Renal cortex interstitium (tissue), 11 donors: ENCODE measurements around the gene COX6B1. TPM values are rescaled to one million over a fixed set of nuclear protein-coding genes. Genes with fewer than 3 reads are reported as not detected.

ENCODE experiments used
- DNase-seq, 11 donors: peaks; one replicate each; pipeline ENCODE4 v3.0.0-alpha.2; 2013; ENCODE audit warnings: low read depth in 9 of 11, low spot score in 4 of 11; ENCODE audit errors: extremely low read depth in 1 of 11
- polyA plus RNA-seq, 3 donors: library from polyadenylated mRNA; unstranded; fragments of 120-200 nt; gene quantifications; one replicate each; pipeline ENCODE4 v1.2.1, GENCODE V29; 2013; ENCODE audit not compliant: insufficient read length in 3 of 3

COX6B1 gene
- polyA plus RNA-seq, 3 donors: 284 to 381 (median 334) TPM

DNA sequence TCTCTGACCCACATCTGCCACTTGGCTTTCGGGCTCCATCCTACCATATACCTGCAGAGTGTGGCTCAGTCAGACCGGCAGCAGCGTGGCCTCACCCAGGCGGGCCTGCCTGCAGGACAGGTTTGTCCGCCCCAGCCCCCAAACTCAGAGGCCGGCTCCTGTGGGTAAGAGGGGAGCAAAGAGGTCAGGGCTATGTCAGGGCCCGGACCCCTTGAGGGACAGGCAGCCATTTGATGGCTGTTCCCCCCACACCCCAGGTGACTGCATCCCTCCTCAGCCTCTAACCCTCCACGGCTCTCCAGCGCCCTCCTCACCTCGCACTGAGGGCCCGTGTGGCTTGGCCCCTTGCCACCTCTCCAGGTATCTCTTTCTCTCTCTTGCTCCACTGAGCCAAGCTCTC, 43.9 kb downstream of the COX6B1 start:
- DNase-seq: no peak

DNA sequence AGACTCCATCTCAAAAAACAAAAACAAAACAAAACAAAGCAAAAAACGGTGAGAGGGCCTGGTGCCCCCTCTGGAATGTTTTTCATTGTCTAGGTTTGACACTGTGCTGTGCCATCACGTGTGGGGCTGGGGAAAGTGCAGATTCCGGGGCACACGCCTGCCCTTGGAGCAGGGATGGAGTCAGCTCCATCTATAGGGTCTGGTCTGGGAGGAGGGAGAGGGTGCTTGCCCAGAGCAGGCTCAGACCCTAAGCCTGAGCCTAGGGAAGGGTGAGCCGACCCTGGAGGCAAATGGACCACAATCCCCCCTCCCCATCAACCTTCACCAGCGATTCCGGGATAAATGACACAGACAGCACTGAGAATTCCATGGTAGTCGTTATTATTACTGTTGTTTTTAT, 45.3 kb downstream of the COX6B1 start:
- no peak for DNase-seq

DNA sequence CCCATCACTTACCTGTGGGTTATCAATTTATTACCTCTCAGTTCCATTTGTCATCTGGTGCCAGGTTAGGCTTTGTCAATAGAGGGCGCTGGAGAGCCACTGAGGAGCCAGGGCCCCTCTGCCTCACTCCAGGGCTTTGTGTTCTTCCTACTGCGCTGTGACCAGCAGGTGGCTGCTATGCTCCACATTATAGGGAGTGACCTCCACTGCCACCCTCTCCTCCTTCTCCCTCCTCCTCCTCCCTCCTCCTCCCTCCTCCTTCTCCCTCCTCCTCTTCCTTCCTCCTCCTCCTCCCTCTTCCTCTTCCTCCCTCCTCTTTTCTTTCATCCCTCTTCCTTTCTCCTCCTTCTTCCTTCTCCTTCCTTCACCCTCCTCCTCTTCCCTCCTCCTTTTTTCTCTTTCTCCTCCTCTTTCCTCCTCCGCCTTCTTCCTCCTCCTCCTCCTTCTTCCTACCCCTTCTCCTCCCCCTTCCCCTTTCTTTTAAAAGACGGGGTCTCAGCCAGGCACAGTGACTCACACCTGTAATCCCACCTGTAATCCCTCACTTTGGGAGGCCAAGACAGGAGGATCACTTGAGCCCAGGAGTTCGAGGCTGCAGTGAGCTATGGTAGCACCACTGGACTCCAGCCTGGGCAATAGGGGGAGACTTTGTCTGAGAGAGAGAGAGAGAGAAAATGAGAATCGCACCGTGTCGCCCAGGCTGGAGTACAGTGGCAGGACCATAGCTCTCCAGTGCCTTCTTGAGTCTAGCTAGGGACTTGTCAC, 45.9 kb downstream of the COX6B1 start:
- DNase-seq: peak; percentile 66 to 87 (median 74)

DNA sequence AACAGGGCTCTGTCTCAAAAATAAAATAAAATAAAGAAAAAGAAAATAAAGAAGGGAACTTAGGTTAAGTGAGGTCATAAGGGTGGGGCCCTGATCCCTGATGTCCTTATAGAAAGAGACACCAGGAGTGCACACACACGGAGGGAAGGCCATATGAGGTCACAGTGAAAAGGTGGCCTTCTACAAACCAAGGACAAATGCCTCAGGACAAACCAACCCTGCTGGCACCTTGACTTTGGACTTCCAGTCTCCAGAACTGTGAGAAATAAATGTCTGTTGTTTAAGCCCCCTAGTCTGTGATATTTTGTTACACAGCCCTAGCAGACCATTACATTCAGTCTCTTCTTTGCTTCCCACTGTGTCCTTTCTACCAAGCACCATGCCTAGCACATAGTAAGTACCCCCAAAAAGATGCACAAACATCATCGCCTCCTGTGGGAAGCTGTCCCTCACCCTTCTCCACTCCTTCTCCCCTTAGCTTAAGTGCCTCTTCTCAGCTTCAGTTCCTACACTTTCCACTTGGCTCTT, 47.8 kb downstream of the COX6B1 start:
- DNase-seq: no peak

DNA sequence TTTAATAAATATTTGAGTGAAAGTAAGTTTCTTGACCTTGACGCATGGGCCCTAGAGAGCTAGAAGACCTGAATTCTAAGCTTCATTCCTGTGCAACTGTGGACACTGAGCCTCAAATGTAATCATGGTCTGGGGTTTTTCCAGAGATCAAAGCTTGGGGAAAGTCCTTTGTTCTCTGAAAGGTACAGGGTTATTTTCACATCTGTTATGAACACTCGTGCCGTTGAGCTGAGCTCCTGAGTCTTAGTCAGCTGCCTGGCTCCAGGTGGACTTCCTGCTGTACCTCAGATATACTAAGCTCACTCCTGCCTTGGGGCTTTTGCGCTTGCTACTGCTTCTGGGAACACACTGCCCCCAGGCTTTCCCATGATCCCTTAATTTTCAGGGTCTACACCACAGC, 48.7 kb downstream of the COX6B1 start:
- DNase-seq: no peak

DNA sequence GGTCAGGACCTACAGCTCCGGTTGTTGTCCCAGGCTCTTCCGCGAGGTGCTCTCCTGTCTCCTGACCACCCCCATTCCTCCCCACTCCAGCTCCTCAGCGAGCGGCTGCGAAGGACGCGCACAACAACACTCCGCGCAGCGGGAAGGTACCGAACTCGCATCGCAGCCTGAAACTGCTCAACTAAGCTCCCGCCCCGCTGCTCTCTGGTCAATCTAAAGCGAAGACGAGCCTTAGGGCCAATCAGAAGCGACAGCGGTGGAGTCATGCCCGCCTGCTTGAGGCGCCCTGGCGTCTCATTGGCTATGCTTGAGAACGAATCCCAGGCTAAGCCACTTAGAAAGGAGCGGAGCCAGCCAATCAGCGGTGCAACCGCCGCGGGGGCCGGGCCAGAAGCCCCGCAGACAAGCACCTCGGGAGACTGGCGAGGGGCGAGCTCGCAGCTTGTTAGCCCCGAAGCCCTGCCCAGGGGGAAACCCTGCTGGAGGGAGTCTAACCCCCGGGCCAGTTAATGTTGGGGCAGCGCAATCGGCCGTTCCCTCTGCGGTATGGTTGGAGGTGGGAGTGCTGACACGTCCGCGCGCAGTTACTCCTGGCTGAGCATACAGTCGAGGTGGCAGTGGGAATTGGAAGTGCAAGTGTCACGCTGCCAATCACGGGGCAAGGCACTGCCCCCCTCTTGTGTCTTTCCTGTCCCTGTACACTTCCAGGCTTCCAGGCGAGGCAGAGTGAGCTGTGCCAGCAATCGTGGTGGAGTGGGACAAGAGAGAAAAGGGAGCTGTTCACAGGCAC, 54.3 kb downstream of the COX6B1 start:
- peak; percentile 84 to 96 (median 93) for DNase-seq

DNA sequence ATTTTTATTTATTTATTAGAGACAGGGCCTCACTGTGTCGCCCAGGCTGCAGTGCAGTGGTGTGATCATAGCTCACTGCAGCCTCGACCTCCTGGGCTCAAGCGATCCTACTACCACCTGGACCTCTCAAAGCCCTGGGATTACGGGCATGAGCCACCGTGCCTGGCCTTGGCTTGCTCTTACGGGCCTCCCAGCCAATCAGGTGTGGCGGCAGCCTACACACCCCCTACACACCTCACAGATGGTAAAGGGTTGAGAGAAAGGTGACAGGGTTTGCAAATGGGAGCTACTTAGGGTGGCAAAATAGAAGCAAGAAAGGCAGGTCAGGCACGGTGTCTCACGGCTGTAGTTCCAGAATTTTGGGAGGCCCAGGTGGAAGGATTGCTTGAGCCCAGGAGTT, 55.2 kb downstream of the COX6B1 start:
- no peak for DNase-seq

DNA sequence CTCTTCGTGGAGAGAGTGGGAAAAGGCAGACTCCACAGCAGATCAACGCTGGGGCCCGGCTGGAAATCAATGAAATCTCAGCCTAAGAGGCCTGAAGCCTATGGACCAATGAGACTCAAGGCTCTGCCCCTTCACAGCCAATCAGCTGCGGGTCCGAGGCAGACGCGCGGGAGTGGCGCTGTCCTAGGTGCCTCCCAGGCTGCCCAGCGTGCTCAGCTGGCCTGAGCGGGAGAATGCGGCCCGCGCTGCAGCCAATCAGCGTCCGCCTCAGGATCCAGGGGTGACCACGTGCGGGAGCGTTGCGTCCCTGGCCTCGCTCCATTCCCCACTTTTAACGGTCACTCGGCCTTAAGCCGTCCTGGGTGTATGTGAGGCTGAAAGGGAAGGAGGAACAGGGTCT, 56.1 kb downstream of the COX6B1 start, which contains the start of gene ZBTB32:
ZBTB32 (plus strand) TSS at position 341 of the 400 bp plus-strand sequence. CDS start 10,069 bp downstream, outside the sequence.
- DNase-seq: peak in 3 of 11 donors; percentile 30 to 41 (median 36)

Other genes starting within 250 kb of the COX6B1 start
- gene FFAR2, start 200.1 kb upstream of the COX6B1 start, polyA plus RNA-seq: under 1 TPM; 0.32 to 0.84 (median 0.55) TPM
- gene KRTDAP, start 157.9 kb upstream of the COX6B1 start, polyA plus RNA-seq: 1 to 10 TPM in 2 of 3 donors, under 1 TPM in 1; 0.40 to 1.5 (median 1.1) TPM
- gene DMKN, start 134.7 kb upstream of the COX6B1 start, polyA plus RNA-seq: 100 to 1,000 TPM in 1 of 3 donors, 10 to 100 TPM in 2; 69.7 to 129 (median 73.6) TPM
- under 1 TPM in 1 of 3 donors, not detected in 2; 0.09 TPM for gene SBSN, start 120.0 kb upstream of the COX6B1 start, polyA plus RNA-seq
- not detected for gene GAPDHS, start 114.9 kb upstream of the COX6B1 start, polyA plus RNA-seq
- gene TMEM147, start 102.7 kb upstream of the COX6B1 start, polyA plus RNA-seq: 10 to 100 TPM; 81.4 to 99.2 (median 94.4) TPM
- under 1 TPM in 1 of 3 donors, not detected in 2; 0.11 TPM for gene ATP4A, start 84.7 kb upstream of the COX6B1 start, polyA plus RNA-seq
- gene PMIS2, start 62.1 kb upstream of the COX6B1 start, polyA plus RNA-seq: not detected
- gene HAUS5, start 35.6 kb upstream of the COX6B1 start, polyA plus RNA-seq: 10 to 100 TPM; 24.0 to 30.8 (median 28.4) TPM
- gene RBM42, start 19.3 kb upstream of the COX6B1 start, polyA plus RNA-seq: 10 to 100 TPM; 48.2 to 83.4 (median 69.0) TPM
- 1 to 10 TPM; 1.6 to 2.6 (median 2.0) TPM for gene ETV2, start 6.6 kb upstream of the COX6B1 start, polyA plus RNA-seq
- gene UPK1A, start 18.2 kb downstream of the COX6B1 start, polyA plus RNA-seq: 1 to 10 TPM; 5.1 to 7.6 (median 6.0) TPM
- gene ZBTB32, start 56.2 kb downstream of the COX6B1 start, polyA plus RNA-seq: under 1 TPM; 0.20 to 0.98 (median 0.40) TPM
- 10 to 100 TPM; 31.2 to 39.1 (median 37.6) TPM for gene KMT2B, start 69.7 kb downstream of the COX6B1 start, polyA plus RNA-seq
- 1 to 10 TPM; 3.3 to 5.6 (median 5.1) TPM for gene IGFLR1, start 94.1 kb downstream of the COX6B1 start, polyA plus RNA-seq
- gene U2AF1L4, start 97.1 kb downstream of the COX6B1 start, polyA plus RNA-seq: 10 to 100 TPM; 12.8 to 19.3 (median 19.0) TPM
- gene PSENEN, start 97.3 kb downstream of the COX6B1 start, polyA plus RNA-seq: 10 to 100 TPM; 59.6 to 66.5 (median 65.4) TPM
- gene LIN37, start 100.3 kb downstream of the COX6B1 start, polyA plus RNA-seq: 10 to 100 TPM; 12.5 to 12.9 (median 12.6) TPM
- gene HSPB6, start 108.7 kb downstream of the COX6B1 start, polyA plus RNA-seq: 10 to 100 TPM; 18.4 to 27.8 (median 22.7) TPM
- gene PROSER3, start 109.9 kb downstream of the COX6B1 start, polyA plus RNA-seq: 10 to 100 TPM; 14.5 to 23.7 (median 16.3) TPM
- 10 to 100 TPM; 17.7 to 45.7 (median 33.6) TPM for gene ARHGAP33, start 127.2 kb downstream of the COX6B1 start, polyA plus RNA-seq
- 10 to 100 TPM; 28.7 to 50.1 (median 42.4) TPM for gene PRODH2, start 164.5 kb downstream of the COX6B1 start, polyA plus RNA-seq
- 100 to 1,000 TPM; 138 to 184 (median 158) TPM for gene NPHS1, start 204.2 kb downstream of the COX6B1 start, polyA plus RNA-seq
- 10 to 100 TPM in 1 of 3 donors, 1 to 10 TPM in 2; 9.5 to 12.0 (median 9.6) TPM for gene KIRREL2, start 208.6 kb downstream of the COX6B1 start, polyA plus RNA-seq
- 10 to 100 TPM; 24.2 to 27.4 (median 27.3) TPM for gene APLP1, start 220.3 kb downstream of the COX6B1 start, polyA plus RNA-seq